ENCODE results near the gene SDHB. TPM values are rescaled to one million over a fixed set of nuclear protein-coding genes. Genes with fewer than 3 reads are reported as not detected.

SDHB gene
- total RNA-seq, 2 experiments from 2014 or later, result 151 to 155 TPM

DNA sequence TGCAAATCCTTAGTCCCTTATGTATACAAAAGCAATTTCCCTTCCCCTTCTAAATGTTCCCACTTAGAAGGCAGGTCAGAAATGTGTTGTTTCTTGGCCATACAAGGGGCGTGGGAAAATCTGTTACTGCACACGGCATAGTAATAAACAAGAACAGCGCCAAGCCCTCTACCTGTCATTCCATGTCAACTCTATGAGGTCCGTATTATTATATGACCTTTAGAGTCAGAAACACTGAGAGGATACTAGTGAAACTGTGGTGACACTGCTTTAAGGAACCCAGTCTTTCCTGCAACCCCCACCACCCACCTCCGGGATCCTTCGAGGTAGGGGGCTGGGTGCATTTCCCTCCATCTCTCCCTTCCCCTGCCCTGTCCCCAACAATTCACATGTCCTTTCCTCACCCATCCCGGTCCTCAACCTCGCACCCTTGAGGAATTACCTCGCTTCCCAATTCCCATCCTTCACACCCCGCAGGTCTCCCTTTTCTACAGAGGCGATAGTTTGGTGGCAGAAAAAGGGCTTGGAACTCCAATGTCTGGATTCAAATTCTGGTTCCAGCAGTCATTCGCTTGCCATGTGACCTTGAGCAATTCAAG is 647 bp downstream of the SDHB start:
- ChIA-PET POLR2A (no interaction called here), CTCF (interaction anchor here (0.7 kb wide), 1 partner anchor 9 kb away, joined by 3 read pairs; no protein-coding TSS in a partner anchor)

DNA sequence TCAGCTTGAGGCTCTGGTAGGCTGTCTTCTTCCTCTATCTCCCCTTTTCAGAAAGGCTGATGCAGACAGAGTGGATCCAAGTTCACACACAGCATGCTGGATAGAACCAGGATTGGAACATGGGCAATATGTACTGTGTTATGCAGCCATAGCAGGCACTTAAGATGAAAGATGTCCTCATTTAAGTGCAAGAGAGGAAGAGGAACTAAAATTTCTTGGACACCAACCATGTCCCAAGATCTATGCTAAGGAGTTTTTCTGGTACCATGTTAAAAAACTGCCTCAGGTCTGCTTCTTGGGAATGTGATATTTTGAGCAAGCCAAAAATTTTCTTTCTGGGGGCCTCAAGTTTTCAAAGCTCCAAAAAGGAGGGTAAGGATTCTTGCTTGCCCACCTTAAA is 1.2 kb downstream of the SDHB start:
- POLR2A ChIA-PET, result no interaction called here
- CTCF ChIA-PET, result interaction anchor here (0.7 kb wide), 1 partner anchor 8 kb away, joined by 3 read pairs; no protein-coding TSS in a partner anchor

DNA sequence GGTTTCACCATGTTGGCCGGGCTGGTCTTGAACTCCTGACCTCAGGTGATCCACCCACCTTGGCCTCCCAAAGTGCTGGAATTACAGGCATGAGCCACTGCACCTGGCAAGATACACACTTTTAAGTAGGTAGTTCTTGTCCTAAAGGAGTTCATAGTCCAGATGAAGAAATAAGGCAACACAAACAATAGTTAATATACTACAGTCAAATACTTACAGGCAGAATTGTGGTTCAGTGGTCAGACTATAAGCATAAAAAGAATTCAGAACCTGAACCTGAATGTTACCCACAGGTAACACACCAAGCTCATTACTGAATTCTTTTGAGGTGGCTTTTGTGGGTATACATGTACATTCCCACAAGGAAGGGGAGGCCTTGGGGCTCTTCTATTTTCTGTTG is 1.8 kb downstream of the SDHB start:
- CTCF ChIA-PET, result interaction anchor here (0.7 kb wide), 1 partner anchor 8 kb away, joined by 3 read pairs; no protein-coding TSS in a partner anchor
- POLR2A ChIA-PET, result no interaction called here

DNA sequence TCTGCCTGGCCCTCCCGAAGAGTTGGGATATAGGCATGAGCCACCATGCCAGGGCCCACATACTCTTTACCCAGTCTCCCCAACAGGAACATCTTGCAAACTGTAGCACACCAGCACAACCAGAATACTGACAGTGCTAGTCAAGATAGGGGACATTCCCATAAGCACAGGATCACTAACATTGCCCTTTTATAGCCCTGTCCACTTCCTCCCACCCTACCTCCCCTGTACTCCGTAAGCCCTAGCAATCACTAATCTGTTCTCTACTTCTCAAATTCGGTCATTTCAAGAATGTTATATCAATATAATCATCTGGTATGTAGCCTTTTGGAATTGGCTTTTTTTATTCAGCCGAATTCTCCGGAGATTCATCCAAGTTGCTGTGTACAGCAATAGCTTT is 5.9 kb downstream of the SDHB start:
- ChIA-PET CTCF (no interaction called here), POLR2A (no interaction called here)

DNA sequence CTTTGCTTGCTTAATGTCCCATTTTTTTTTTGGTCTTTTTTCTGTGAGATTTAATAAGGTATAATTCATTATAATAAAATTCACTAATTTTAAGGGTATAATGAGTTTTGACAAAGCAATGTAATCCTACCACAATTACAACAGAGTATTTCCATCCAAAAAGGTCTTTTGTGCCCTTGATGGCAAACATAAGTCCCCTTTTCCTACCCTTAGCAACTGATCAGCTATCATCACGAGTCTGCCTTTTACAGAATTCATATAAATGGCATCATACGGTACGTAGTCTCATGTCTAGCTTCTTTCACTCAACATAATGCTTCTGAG is 7.5 kb downstream of the SDHB start:
- ChIA-PET CTCF (interaction anchor here (1.0 kb wide), 1 partner anchor 26 kb away, joined by 4 read pairs; no protein-coding TSS in a partner anchor), POLR2A (no interaction called here)

DNA sequence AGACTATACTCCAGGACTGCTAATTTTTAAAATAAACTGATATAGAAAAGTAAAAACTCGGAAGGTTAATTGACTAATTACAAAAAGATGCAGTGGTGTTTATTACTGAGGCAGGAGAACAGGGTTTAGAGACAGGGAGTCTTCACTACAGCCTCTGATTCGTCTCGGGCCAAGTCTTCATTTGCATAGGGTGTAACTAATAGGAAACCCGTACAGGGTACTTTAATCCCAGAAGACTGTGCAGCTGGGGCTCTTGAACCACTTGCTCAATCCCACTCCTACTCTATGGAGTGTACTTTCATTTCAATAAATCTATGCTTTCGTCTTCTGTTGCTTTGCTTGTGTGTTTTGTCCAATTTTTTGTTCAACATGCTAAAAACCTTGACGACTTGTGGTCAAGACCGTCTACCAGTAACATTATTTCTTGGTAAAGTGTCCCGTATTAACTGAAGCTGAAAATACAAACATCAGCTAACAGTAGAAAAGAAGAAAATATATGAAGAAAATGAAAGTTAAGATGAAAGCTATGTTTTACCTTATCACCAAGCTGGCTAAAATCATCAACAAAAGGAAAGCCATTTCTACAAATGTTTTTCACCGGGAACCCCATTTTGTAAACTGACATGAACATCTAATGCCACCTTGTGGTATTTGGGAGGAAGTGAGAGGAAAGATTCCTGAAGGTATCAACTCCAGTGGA is 8.0 kb downstream of the SDHB start:
- POLR2A ChIA-PET, result no interaction called here
- CTCF ChIA-PET, result interaction anchor here (1.0 kb wide), 1 partner anchor 25 kb away, joined by 4 read pairs; no protein-coding TSS in a partner anchor

DNA sequence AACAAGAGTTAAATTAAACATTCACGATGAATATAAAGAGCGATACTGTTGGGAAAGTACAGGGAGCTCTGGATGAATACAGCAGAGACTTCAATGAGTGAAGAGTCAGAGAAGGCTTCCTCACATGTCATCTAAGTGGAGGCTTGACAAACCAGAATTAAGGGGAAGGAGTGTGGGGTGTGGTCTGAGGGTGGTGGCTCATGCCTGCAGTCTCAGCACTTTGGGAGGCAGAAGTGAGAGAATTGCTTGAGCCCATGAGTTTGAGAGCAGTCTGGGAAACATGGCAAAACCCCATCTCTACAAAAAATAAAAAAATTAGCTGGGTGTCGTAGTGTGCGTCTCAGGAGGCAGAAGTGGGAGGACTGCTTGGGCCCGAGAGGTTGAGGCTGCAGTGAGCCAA is 8.7 kb downstream of the SDHB start:
- CTCF ChIA-PET, result interaction anchor here (1.4 kb wide), 1 partner anchor 7 kb away, joined by 3 read pairs; no protein-coding TSS in a partner anchor
- POLR2A ChIA-PET, result no interaction called here

DNA sequence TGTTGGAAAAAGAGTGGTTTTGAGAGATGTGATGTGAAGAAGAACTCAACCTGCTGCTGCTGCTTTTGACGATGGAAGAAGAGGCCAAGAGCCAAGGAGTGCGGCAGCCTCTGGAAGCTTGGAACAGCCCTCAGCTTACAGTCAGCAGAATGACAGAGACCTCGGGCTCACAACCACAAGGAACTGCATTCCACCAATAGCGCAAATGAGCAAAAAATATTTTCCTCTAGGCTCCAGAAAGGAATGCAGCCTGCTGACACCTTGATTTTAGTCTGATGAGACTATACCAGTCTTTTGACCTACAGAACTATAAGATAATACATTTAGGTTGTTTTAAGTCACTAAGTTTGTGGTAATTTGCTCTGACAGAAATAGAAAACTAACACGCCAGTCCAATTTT is 10.2 kb downstream of the SDHB start:
- ChIA-PET CTCF (interaction anchor here (0.5 to 1.4 kb wide), 2 partner anchors 9 to 434 kb away, joined by 3 to 4 read pairs; no protein-coding TSS in a partner anchor), POLR2A (no interaction called here)

DNA sequence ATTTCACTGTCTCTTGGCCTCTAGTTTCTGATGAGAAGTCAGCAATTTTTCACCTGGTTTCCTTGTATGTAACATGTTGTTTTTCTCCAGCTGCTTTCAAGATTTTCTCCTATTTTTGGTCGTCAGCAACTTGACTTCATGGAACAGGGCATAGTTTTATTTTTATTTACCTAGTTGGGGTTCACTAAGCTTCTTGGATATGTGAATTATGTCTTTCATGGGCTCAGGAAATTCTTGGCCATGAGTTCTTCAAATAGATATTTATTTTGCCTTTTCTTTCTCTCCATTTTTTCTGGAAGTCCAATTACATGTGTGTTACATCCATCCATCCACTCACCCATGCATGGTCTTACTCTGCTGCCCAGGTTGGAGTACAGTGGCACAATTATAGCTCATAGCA is 13.7 kb downstream of the SDHB start:
- ChIA-PET POLR2A (no interaction called here), CTCF (no interaction called here)

DNA sequence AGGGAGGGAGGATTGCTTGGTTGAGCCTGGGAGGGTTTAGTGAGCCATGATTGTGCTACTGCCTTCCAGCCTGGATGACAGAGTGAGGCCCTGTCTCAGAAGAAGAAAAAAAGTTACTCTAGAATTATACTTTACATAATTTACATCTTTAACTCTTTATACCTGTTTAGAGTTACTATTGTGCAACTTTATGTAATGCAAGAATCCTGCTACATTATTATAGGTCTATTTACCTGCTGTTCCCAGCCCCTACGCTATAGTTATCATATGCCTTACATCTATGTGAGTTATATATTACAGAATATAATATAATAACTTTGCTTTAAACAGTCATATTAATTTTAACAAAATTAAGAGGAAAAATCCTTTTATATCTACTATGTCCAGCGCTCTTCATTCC is 14.3 kb downstream of the SDHB start:
- CTCF ChIA-PET, result no interaction called here
- POLR2A ChIA-PET, result no interaction called here

DNA sequence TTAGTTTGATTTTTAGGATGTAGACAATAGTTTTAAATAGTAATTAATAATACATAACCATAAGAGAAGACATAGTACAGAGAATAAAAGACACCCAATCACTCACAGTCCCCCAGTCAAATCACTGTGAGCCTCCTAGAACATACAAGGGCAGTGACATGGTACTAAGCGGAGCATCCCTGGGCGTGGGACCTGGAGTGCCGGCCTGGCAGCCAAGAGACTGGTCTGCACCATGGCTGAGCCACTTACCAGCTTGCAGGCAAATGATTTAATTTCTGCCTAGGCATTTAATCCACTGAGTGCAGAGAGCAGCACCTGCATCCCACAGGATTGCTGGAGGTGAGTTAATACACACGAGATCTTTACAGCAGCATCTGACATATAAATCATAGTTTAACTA is 20.4 kb downstream of the SDHB start:
- POLR2A ChIA-PET, result no interaction called here
- CTCF ChIA-PET, result no interaction called here

DNA sequence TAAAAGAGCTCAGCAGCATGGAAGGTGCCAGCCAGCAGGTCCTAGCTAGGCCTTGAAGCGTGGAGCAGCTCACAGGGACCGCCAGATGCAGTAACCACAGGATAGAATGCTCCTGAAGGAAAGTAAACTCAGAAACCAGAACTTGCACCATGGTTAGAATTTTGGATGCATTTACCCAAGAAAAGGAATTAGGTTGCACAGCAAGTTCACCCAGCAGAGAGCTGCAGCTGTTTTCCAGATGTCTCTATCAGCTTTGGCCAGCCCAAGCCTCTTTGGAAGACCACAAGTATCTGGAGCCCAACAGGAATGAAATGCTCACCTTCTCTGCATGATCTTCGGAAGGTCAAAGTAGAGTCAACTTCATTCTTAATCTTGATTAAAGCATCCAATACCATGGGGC is 21.1 kb downstream of the SDHB start:
- CTCF ChIA-PET, result no interaction called here
- POLR2A ChIA-PET, result no interaction called here

DNA sequence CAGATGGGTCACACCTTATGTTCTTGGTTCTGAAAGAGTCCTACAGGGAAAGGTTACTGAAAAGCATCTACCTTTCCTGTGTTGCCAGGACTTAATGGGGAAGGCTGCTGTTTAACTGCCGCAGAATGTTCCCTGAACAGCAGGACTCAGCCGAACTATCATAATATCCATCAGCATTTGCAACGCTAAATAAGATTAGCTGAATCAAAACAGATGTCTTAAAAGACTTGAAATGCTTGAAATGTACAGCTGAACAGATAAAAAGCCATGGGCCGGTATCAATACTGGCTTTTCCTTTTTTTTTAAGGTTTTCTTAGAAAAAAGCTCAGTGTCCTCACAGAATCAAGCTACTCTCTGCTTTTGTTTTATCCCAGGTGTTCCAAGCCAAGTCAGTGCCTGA is 22.4 kb downstream of the SDHB start:
- CTCF ChIA-PET, result no interaction called here

DNA sequence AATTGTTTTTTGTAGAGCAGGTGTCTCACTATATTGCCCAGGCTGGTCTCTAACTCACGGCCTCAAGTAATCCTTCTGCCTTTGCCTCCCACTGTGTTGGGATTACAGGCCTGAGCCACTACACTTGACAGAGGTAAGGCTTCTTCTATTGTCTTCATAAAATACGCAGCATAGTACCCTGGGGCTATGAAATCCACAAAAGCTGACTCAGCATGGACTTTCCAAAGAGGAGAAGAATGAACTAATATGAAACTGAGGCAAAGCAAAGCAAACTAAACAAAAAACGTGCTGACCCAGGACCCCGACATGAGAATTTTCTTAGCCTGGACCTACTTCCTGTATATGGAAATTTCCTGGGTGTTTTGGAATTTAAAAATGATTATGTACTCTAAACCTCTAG is 23.6 kb downstream of the SDHB start:
- ChIA-PET CTCF (no interaction called here), POLR2A (no interaction called here)

More for the DNA sequence above, 22.4 kb downstream of the SDHB start:
- POLR2A ChIA-PET, result no interaction called here

DNA sequence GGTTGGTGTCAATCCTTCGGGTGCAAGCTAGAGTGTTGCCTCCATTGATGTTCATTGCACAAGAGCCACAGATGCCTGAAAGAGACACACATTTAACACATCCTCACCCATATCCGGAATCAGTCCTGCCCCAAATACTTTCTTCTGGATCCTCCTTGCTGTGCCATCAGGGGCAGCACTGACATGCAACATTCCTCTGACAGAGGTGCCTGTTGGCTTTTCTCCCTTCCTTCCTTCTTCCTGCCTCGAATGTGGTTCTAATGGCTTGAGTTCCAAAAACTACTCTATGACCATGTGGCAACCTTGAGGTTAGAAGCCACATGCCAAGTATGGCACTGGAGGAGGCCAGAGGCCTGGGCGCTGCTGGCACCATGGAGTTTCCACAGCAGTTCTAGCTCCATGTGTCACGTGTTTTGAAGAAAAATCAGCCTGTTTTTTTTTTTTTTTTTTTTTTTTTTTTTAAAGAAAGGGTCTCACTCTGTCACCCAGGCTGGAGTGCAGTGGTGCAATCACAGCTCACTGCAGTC is 25.1 kb downstream of the SDHB start:
- CTCF ChIA-PET, result interaction anchor here (0.7 kb wide), 1 partner anchor 21 kb away, joined by 6 read pairs; no protein-coding TSS in a partner anchor
- POLR2A ChIA-PET, result no interaction called here

DNA sequence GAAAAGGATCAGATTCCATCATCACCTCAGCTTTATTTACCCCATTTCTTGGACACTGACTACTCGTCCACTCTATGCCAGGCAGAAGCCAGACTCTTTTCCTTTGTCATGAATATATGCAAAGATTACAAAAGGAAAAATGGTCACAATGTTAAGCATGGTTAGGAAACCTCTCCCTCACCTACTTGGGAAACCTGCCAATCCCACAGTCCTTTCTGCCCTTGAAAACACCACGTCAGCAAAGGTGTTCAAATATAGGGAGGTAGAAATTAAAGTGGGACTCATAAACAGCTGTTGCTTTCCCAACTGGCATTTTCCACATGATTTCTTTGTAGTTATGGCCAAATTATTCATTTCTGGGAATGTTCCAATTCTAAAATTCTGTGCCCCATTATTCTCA is 25.9 kb downstream of the SDHB start:
- ChIA-PET POLR2A (no interaction called here), CTCF (no interaction called here)

DNA sequence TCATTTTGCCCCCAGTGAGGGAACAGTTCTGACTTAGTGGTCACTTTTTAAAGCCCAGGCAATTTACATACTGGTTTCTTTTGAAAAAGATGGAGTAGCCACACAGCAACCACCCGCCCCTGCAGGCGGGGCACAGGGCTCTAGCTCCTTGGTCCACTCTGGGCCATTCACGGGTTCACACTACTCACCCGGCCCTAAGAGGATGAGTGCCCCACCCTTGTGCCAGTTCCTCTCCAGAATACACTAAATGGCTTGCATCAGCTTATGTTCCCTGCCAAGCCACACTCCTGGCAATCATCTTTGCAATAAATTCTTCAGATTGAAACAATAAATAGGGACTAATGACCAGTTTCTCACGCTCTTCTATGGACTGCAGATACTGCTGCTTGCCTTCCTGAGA is 26.4 kb downstream of the SDHB start:
- CTCF ChIA-PET, result no interaction called here
- POLR2A ChIA-PET, result no interaction called here

DNA sequence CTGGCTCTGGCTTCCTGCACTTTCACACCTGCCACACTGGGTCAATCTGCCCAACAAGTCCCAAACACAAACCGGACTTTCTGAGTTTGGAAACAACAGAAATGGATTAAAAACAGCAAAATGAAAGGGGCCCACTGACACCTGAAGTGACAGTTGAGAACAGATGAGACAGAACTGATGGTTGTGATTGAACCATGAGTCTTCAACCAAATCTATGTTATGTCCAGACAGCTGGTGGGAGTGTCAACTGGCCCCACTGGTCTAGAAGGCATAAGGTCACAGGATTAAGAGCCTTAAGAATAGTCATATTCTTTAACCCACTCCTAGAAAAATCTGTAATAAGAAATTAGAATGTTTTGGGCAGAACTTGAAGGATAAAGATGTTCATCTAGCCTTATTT is 29.1 kb downstream of the SDHB start:
- ChIA-PET CTCF (no interaction called here), POLR2A (no interaction called here)

DNA sequence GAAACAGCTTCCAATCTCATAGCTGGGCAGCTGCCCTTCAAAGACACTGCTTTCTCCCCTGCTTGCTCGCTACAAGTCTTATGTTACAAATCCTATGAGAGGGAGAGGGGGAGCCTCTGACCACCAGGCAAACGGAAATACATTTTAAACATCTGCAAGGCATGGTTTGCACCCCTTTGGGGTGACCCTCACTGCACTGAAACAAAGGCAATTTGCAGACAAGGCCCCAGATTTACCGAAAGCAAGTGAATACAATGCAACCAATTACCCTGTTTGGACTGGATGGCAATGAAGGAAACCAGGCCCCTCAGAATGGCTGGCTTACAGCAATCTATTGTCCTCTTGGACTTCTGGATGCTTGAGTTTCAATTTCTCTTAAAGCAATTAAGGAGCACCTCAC is 30.3 kb downstream of the SDHB start:
- CTCF ChIA-PET, result interaction anchor here (1.4 kb wide), 1 partner anchor 10 kb away, joined by 5 read pairs; no protein-coding TSS in a partner anchor
- POLR2A ChIA-PET, result no interaction called here

DNA sequence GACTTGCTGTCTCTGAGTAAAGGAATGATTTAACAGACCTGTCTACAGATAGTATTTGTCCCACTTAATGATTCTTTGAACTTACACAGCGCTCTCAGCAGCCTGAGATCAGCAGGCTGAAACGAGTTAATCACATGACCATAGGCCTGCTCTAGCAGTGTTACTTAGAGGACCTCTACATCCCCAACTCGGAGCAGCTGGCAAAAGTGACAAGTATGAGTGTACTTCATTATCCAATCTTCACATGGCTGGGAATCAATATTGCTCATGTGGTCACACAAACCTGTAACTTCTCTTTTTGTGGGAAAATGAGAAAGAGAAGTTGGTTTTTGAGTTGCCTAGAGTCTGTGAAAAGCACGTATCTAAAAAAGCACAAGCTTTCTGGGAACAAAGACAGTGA is 30.7 kb downstream of the SDHB start:
- POLR2A ChIA-PET, result no interaction called here
- CTCF ChIA-PET, result interaction anchor here (1.4 kb wide), 1 partner anchor 10 kb away, joined by 5 read pairs; no protein-coding TSS in a partner anchor

DNA sequence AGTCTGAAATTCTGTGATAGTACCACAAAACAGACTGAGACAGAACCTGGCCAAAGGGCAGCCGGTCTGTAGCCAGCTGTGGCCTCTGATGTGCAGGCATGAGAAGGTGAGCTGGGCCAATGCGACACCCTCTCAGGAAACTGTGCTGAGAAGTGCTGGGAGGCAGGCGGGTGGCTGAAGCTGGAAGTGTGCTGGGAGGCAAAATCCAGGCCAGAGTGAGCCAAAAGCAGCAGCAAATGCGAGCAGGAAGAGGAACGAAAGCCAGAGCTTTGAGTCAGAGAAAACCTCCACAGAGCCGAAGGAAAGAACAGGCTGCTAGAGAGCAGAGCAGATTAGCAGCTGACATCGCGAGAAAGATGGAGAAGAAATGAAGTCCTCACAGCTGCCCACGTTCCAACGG is 31.9 kb downstream of the SDHB start:
- POLR2A ChIA-PET, result no interaction called here

More for the DNA sequence above, 31.9 kb downstream of the SDHB start:
- CTCF ChIA-PET, result no interaction called here
